Fibroblast of mammary gland (primary cell): Measurements from ENCODE around the gene DSCAM.

Source experiments
- DNase-seq: peaks from one replicate; pipeline ENCODE4 v3.0.0-alpha.2; 2010; ENCODE audit warnings: low read depth
- H3K4me3 ChIP-seq: 2 replicates; pipeline ENCODE4 v1.5.1; 2011; ENCODE audit warnings: low read depth, mild to moderate bottlenecking, low read length, moderate library complexity; ENCODE audit not compliant: control insufficient read depth
- TF ChIP-seq, protein P1 (sequence below): conservative IDR thresholded peaks from 2 replicates; pipeline ENCODE4 v1.5.1; 2011; ENCODE audit warnings: low read depth, low read length, inconsistent platforms; ENCODE audit not compliant: control insufficient read depth, insufficient read depth

The DSCAM gene

DNA sequence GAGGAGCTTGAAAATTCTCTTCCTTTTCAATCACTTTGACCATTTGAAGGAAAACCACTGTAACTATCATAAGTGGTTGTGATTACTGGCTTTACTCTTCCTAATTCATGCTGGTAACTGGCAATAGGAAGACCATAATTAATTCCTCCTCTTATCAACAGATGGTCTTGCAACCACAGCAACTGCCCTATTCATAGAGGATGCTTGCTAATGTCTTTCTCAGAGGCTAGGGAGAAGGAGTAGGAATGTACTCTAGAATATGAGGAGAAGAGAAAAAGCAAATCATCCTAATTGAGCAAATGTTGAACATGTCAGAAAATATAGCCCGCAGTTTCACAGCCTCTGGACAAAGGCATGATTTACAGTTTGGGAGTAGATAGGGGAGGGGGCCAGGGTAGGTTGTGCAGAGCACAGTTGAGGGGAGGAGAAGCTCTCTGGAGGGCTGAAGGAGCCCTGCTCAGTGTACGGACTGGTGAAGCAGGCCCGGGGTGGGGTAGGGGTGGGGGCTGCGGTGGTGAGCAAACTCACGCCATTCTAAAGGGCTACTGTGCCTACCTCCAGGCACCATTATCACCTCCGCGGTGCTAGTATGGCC, 786.8 kb downstream of the DSCAM start:
- no peak for DNase-seq
- H3K4me3 ChIP-seq: no peak overlapping the region
- TF ChIP-seq, protein P1, sequence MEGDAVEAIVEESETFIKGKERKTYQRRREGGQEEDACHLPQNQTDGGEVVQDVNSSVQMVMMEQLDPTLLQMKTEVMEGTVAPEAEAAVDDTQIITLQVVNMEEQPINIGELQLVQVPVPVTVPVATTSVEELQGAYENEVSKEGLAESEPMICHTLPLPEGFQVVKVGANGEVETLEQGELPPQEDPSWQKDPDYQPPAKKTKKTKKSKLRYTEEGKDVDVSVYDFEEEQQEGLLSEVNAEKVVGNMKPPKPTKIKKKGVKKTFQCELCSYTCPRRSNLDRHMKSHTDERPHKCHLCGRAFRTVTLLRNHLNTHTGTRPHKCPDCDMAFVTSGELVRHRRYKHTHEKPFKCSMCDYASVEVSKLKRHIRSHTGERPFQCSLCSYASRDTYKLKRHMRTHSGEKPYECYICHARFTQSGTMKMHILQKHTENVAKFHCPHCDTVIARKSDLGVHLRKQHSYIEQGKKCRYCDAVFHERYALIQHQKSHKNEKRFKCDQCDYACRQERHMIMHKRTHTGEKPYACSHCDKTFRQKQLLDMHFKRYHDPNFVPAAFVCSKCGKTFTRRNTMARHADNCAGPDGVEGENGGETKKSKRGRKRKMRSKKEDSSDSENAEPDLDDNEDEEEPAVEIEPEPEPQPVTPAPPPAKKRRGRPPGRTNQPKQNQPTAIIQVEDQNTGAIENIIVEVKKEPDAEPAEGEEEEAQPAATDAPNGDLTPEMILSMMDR: no peak

DNA sequence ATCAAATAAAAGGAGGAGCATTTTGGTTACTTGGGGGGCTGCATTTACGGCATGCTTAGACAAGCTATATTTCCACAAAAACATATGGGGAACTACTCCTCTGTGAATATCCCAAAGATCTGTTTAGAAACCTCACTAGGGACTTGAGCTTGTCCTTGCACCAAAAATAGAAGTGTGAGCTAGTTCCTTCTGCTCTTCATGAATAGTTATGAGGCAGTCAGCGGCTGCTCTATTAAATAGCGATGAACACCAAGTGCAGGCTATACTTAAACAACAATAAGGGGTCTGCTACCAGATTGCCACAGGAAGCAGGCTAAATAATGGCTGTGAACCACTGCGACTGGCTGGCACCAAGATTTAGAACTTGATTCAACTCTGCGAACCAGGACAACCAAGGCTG, 789.6 kb downstream of the DSCAM start:
- TF ChIP-seq, protein P1: no peak
- DNase-seq: no peak
- H3K4me3 ChIP-seq: no peak overlapping the region

DNA sequence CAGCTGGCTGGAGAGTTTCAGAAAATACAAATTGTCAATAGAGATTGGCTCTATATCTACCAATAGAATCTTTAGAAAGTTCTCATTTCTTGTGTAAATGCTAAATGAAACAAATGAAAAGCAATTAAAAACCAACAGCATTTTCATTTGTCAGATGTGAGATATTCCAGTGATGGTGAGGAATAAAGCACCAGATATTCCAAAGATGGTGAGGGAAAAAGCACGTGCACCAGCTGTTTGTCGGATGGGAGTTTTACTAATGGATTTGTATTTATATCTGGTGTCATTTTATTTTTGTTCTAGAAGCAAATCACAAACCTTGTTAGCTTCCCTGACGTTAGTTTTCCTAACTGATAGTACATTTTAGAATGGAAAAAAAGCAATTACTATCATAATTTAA, 790.9 kb downstream of the DSCAM start:
- TF ChIP-seq, protein P1: no peak
- H3K4me3 ChIP-seq: no peak overlapping the region
- DNase-seq: no peak

GRCh38 chr21:40054403-40054802, 792.6 kb downstream of the DSCAM start:
- no peak overlapping the region for H3K4me3 ChIP-seq
- TF ChIP-seq, protein P1: no peak
- no peak for DNase-seq

GRCh38 chr21:40053007-40053406, 794.0 kb downstream of the DSCAM start:
- no peak overlapping the region for H3K4me3 ChIP-seq
- TF ChIP-seq, protein P1: no peak
- DNase-seq: no peak

DNA sequence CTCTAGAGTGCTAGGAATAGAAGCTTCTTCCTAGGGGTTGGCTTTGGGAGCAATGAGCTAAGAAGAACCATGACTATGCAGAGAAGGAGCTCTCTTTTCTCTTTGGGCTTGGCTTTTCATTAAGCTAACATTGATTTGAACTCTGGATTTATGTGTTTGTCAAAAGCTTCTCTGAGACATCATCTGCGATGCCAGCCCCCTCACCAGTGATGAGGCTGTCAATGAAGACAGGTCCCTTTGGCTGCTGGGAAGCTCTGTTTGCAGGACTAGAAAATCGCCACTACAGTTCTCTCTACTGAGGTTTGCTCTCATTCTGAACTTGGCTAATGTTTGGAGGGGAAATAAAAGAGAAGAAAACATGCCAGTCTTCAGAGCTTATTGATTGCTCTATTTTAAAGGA, 794.7 kb downstream of the DSCAM start:
- TF ChIP-seq, protein P1: no peak
- H3K4me3 ChIP-seq: no peak overlapping the region
- DNase-seq: no peak

- TF ChIP-seq, protein P1: no peak
- no peak overlapping the region for H3K4me3 ChIP-seq
- DNase-seq: no peak
Measured at GRCh38 chr21:40051801-40052200, 795.2 kb downstream of the DSCAM start.
